SU-DHL-6 (cell line): ENCODE measurements around the gene SNX30.

ENCODE experiments used
- H2AFZ ChIP-seq: fragments of 200-600 bp; sonication (generic); 2 replicates; pipeline ENCODE4 v1.6.1; 2014; ENCODE audit warnings: low read depth, mild to moderate bottlenecking, moderate library complexity, mixed read lengths, antibody characterized with exemption, low read length; ENCODE audit not compliant: severe bottlenecking
- H3F3A ChIP-seq: fragments of 200-600 bp; shearing (Covaris generic); 2 replicates; pipeline ENCODE4 v1.6.0; 2016; ENCODE audit warnings: antibody characterized with exemption, mild to moderate bottlenecking; ENCODE audit not compliant: insufficient read depth
- H3K27ac ChIP-seq: fragments of 200-600 bp; sonication (generic); 2 replicates; pipeline ENCODE4 v1.5.1; 2016; ENCODE audit warnings: low read depth, mild to moderate bottlenecking, low read length, moderate library complexity, mixed read lengths
- H3K27me3 ChIP-seq: fragments of 200-600 bp; sonication (generic), shearing (Covaris generic); 2 replicates; pipeline ENCODE4 v1.6.0; 2014; ENCODE audit warnings: mild to moderate bottlenecking, low read length
- H3K36me3 ChIP-seq: fragments of 200-600 bp; sonication (generic); 2 replicates; pipeline ENCODE4 v1.6.1; 2014; ENCODE audit warnings: mild to moderate bottlenecking, low read length, mixed read lengths
- H3K4me2 ChIP-seq: fragments of 300-600, 200-600 bp; shearing (Covaris generic), sonication (generic); 2 replicates; pipeline ENCODE4 v1.6.0; 2014; ENCODE audit warnings: low read length, low read depth, mild to moderate bottlenecking; ENCODE audit not compliant: poor library complexity, severe bottlenecking
- H3K4me3 ChIP-seq: fragments of 200-600 bp; sonication (generic); 2 replicates; pipeline ENCODE4 v1.5.1; 2014; ENCODE audit warnings: antibody characterized with exemption, low read length, mild to moderate bottlenecking, mixed read lengths; ENCODE audit not compliant: insufficient read depth, poor library complexity, severe bottlenecking
- H3K79me2 ChIP-seq: fragments of 200-600 bp; sonication (generic); 2 replicates; pipeline ENCODE4 v1.6.1; 2014; ENCODE audit warnings: mild to moderate bottlenecking, low read length, moderate library complexity; ENCODE audit not compliant: insufficient read depth
- H3K9ac ChIP-seq: fragments of 200-600 bp; sonication (generic); 2 replicates; pipeline ENCODE4 v1.7.0; 2014; ENCODE audit warnings: mild to moderate bottlenecking, low read length
- H3K9me2 ChIP-seq: fragments of 200-600 bp; sonication (generic); replicated peaks from 2 replicates; pipeline ENCODE4 v1.6.1; 2014; ENCODE audit warnings: low read length; ENCODE audit not compliant: insufficient read depth
- H3K9me3 ChIP-seq: fragments of 200-600 bp; sonication (generic); 2 replicates; pipeline ENCODE4 v1.6.1; 2014; ENCODE audit warnings: low read length, mixed read lengths; ENCODE audit not compliant: insufficient read depth
- H4K20me1 ChIP-seq: fragments of 200-600 bp; sonication (generic); 2 replicates; pipeline ENCODE4 v1.6.1; 2014; ENCODE audit warnings: low read depth, mild to moderate bottlenecking, antibody characterized with exemption, low read length, moderate library complexity, mixed read lengths
- EZH2phosphoT487 ChIP-seq: fragments of 200-600 bp; sonication (generic), shearing (Covaris generic); conservative IDR thresholded peaks from 2 replicates; pipeline ENCODE4 v1.6.1; 2018; ENCODE audit warnings: mild to moderate bottlenecking, antibody characterized with exemption, low read length, moderate library complexity, mixed read lengths
- TF ChIP-seq, protein P1 (sequence below): fragments of 200-600 bp; sonication (generic); IDR thresholded peaks from one replicate; pipeline ENCODE4 v1.5.1; 2017; ENCODE audit warnings: antibody characterized with exemption, mild to moderate bottlenecking, low read length, moderate library complexity; ENCODE audit not compliant: insufficient read depth, poor library complexity, severe bottlenecking

Gene SNX30

GRCh38 chr9:112789891-112790774, 39.6 kb downstream of the SNX30 start:
- Histone ChIP-seq H3K27me3 (no peaks in the 10 kb centered on the region), H3K4me2 (no peak overlapping the region), H3K9me3 (no peaks in the 10 kb centered on the region), H4K20me1 (peaks cover 7% of the 10 kb centered on the region; the same call in 1 of the 2 replicates), H3K4me3 (no peak overlapping the region), H3K9ac (no peak overlapping the region), H3K79me2 (no peaks in the 10 kb centered on the region), H3K27ac (no peak overlapping the region), H3F3A (no peaks in the 10 kb centered on the region), H2AFZ (no peak overlapping the region), H3K36me3 (no peaks in the 10 kb centered on the region), H3K9me2 (no peaks in the 10 kb centered on the region)
- TF ChIP-seq, protein P1, sequence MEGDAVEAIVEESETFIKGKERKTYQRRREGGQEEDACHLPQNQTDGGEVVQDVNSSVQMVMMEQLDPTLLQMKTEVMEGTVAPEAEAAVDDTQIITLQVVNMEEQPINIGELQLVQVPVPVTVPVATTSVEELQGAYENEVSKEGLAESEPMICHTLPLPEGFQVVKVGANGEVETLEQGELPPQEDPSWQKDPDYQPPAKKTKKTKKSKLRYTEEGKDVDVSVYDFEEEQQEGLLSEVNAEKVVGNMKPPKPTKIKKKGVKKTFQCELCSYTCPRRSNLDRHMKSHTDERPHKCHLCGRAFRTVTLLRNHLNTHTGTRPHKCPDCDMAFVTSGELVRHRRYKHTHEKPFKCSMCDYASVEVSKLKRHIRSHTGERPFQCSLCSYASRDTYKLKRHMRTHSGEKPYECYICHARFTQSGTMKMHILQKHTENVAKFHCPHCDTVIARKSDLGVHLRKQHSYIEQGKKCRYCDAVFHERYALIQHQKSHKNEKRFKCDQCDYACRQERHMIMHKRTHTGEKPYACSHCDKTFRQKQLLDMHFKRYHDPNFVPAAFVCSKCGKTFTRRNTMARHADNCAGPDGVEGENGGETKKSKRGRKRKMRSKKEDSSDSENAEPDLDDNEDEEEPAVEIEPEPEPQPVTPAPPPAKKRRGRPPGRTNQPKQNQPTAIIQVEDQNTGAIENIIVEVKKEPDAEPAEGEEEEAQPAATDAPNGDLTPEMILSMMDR: no peak
- TF ChIP-seq EZH2phosphoT487: no peak

- peaks cover 7% of the 10 kb centered on the region; the same call in 1 of the 2 replicates for H4K20me1 ChIP-seq
- no peaks in the 10 kb centered on the region for H3K27me3 ChIP-seq
- no peak overlapping the region for H3K4me2 ChIP-seq
- no peaks in the 10 kb centered on the region for H3K36me3 ChIP-seq
- no peak overlapping the region for H2AFZ ChIP-seq
- H3K4me3 ChIP-seq: no peak overlapping the region
- H3K9me3 ChIP-seq: no peaks in the 10 kb centered on the region
- H3F3A ChIP-seq: no peaks in the 10 kb centered on the region
- TF ChIP-seq, protein P1: no peak
- TF ChIP-seq EZH2phosphoT487: no peak
- H3K9ac ChIP-seq: no peak overlapping the region
- no peak overlapping the region for H3K27ac ChIP-seq
- H3K79me2 ChIP-seq: no peaks in the 10 kb centered on the region
- no peaks in the 10 kb centered on the region for H3K9me2 ChIP-seq
These were observed 42.1 kb downstream of the SNX30 start for GRCh38 chr9:112792670-112793069.

- no peaks in the 10 kb centered on the region for H3K27me3 ChIP-seq
- peaks cover 7% of the 10 kb centered on the region; the same call in 1 of the 2 replicates for H4K20me1 ChIP-seq
- H3K9me3 ChIP-seq: no peaks in the 10 kb centered on the region
- no peak overlapping the region for H3K27ac ChIP-seq
- no peak overlapping the region for H3K4me3 ChIP-seq
- TF ChIP-seq, protein P1: peak; percentile 69
- TF ChIP-seq EZH2phosphoT487: no peak
- H3K79me2 ChIP-seq: no peaks in the 10 kb centered on the region
- no peak overlapping the region for H3K9ac ChIP-seq
- no peaks in the 10 kb centered on the region for H3K36me3 ChIP-seq
- H3K4me2 ChIP-seq: no peak overlapping the region
- no peaks in the 10 kb centered on the region for H3K9me2 ChIP-seq
- no peaks in the 10 kb centered on the region for H3F3A ChIP-seq
- H2AFZ ChIP-seq: no peak overlapping the region
These were observed 42.8 kb downstream of the SNX30 start for GRCh38 chr9:112793213-112793810.
